IMR-90 (cell line): ENCODE results near the gene NT5E. TPM values are rescaled to one million over a fixed set of nuclear protein-coding genes. Genes with fewer than 3 reads are reported as not detected.

Experiments
- ATAC-seq: fragments of 200-7000 bp; cut with Tn5 transposase; 2 replicates; pipeline ENCODE4 v1.9.1; 2020; ENCODE audit warnings: low read depth, mild to moderate bottlenecking, moderate library complexity
- BruUV-seq: library from RNA; stranded (reverse); fragments of 400-500 nt; replicated peaks from 2 replicates; lab custom pipeline; 2021; lab: Mats Ljungman, UMichigan
- CTCF ChIA-PET: fragments of 300-600 bp; formaldehyde crosslinking; extraction: SDS; loops from one replicate; lab custom pipeline; 2021; ENCODE audit warnings: antibody characterized with exemption; lab: Yijun Ruan, JAX
- POLR2A ChIA-PET: fragments of 300-600 bp; sonication (Branson Sonifier 250); formaldehyde crosslinking; loops from one replicate; lab custom pipeline; 2022; ENCODE audit warnings: antibody characterized with exemption; ENCODE audit not compliant: unreplicated experiment; lab: Charles Lee
- DNase-seq: peaks from one replicate; pipeline ENCODE4 v3.0.0; 2013
- H2AFZ ChIP-seq: replicated peaks from 2 replicates; pipeline ENCODE3; 2013; ENCODE audit warnings: low read length, mild to moderate bottlenecking; ENCODE audit not compliant: poor library complexity
- H2AK5ac ChIP-seq: 2 replicates; pipeline ENCODE4 v1.6.1; 2013; ENCODE audit warnings: low read depth, low read length, inconsistent platforms
- H2AK9ac ChIP-seq: replicated peaks from 2 replicates; pipeline ENCODE3; 2013; ENCODE audit warnings: mild to moderate bottlenecking, low read depth, low read length, moderate library complexity; ENCODE audit not compliant: poor library complexity
- H2BK120ac ChIP-seq: 2 replicates; pipeline ENCODE4 v1.6.1; 2013; ENCODE audit warnings: low read depth, low read length, inconsistent platforms
- H2BK15ac ChIP-seq: 3 replicates; pipeline ENCODE4 v1.6.1; 2013; ENCODE audit warnings: low read depth, low read length, inconsistent platforms
- H2BK20ac ChIP-seq: 2 replicates; pipeline ENCODE4 v1.6.1; 2013; ENCODE audit warnings: low read depth, mild to moderate bottlenecking, inconsistent platforms, low read length, moderate library complexity
- H2BK5ac ChIP-seq: 2 replicates; pipeline ENCODE4 v1.6.1; 2013; ENCODE audit warnings: mild to moderate bottlenecking, low read depth, low read length, inconsistent platforms; ENCODE audit not compliant: poor library complexity, severe bottlenecking
- H3K14ac ChIP-seq: replicated peaks from 2 replicates; pipeline ENCODE4 v1.6.1; 2013; ENCODE audit warnings: low read depth, low read length, inconsistent platforms
- H3K18ac ChIP-seq: 2 replicates; pipeline ENCODE4 v1.6.1; 2013; ENCODE audit warnings: low read depth, low read length, control low read depth
- H3K23ac ChIP-seq: 2 replicates; pipeline ENCODE4 v1.6.1; 2013; ENCODE audit warnings: low read depth, low read length, inconsistent platforms
- H3K27ac ChIP-seq: 2 replicates; pipeline ENCODE4 v1.5.1; 2013; ENCODE audit warnings: mild to moderate bottlenecking, control low read depth, low read length; ENCODE audit not compliant: insufficient read depth
- H3K27me3 ChIP-seq: 2 replicates; pipeline ENCODE4 v1.6.1; 2013; ENCODE audit warnings: low read length; ENCODE audit not compliant: control insufficient read depth, insufficient read depth
- H3K36me3 ChIP-seq: 2 replicates; pipeline ENCODE4 v1.6.1; 2013; ENCODE audit warnings: low read length, mixed read lengths; ENCODE audit not compliant: control insufficient read depth, insufficient read depth
- H3K4ac ChIP-seq: 2 replicates; pipeline ENCODE4 v1.6.1; 2013; ENCODE audit warnings: low read depth, low read length, inconsistent platforms
- H3K4me1 ChIP-seq: 2 replicates; pipeline ENCODE4 v1.6.1; 2013; ENCODE audit warnings: low read length, mixed read lengths; ENCODE audit not compliant: control insufficient read depth, insufficient read depth
- H3K4me2 ChIP-seq: 2 replicates; pipeline ENCODE4 v1.6.1; 2013; ENCODE audit warnings: low read depth, mild to moderate bottlenecking, control low read depth, low read length, moderate library complexity
- H3K4me3 ChIP-seq: 2 replicates; pipeline ENCODE4 v1.5.1; 2013; ENCODE audit warnings: low read depth, mild to moderate bottlenecking, control low read depth, low read length, moderate library complexity; ENCODE audit not compliant: insufficient read depth
- H3K56ac ChIP-seq: 2 replicates; pipeline ENCODE4 v1.6.1; 2013; ENCODE audit warnings: low read length, inconsistent platforms; ENCODE audit not compliant: insufficient read depth; ENCODE audit errors: extremely low read depth
- H3K79me1 ChIP-seq, 2 experiments: 2 replicates each; pipeline ENCODE4 v1.6.1; 2013; ENCODE audit warnings: low read length in 2 of 2, inconsistent platforms in 1 of 2, low read depth in 1 of 2
- H3K9ac ChIP-seq: 2 replicates; pipeline ENCODE4 v1.6.1; 2013; ENCODE audit warnings: low read depth, low read length, control low read depth
- H3K9me1 ChIP-seq: 2 replicates; pipeline ENCODE4 v1.6.1; 2013; ENCODE audit warnings: low read length, inconsistent platforms; ENCODE audit not compliant: insufficient read depth
- H3K9me3 ChIP-seq: 2 replicates; pipeline ENCODE4 v1.6.1; 2013; ENCODE audit warnings: low read length; ENCODE audit not compliant: control insufficient read depth, insufficient read depth
- H4K20me1 ChIP-seq: 2 replicates; pipeline ENCODE4 v1.6.1; 2013; ENCODE audit warnings: low read length, inconsistent platforms; ENCODE audit not compliant: insufficient read depth
- H4K5ac ChIP-seq: 2 replicates; pipeline ENCODE4 v1.6.1; 2013; ENCODE audit warnings: mild to moderate bottlenecking, low read depth, low read length, control low read depth
- H4K8ac ChIP-seq, 2 experiments: 2 replicates each; pipeline ENCODE4 v1.6.1; 2013; ENCODE audit warnings: low read depth in 2 of 2, low read length in 2 of 2, control low read depth in 1 of 2, inconsistent platforms in 1 of 2
- H4K91ac ChIP-seq: 2 replicates; pipeline ENCODE4 v1.6.1; 2013; ENCODE audit warnings: low read depth, low read length, inconsistent platforms; ENCODE audit not compliant: insufficient read depth
- BHLHE40 ChIP-seq: fragments of 150-350 bp; IDR thresholded peaks from 2 replicates; pipeline ENCODE4 v1.6.1; 2016; ENCODE audit warnings: mild to moderate bottlenecking, low read depth, low read length
- CEBPB ChIP-seq: IDR thresholded peaks from 2 replicates; pipeline ENCODE4 v1.6.1; 2012; ENCODE audit warnings: low read depth, low read length, improper control_type of control experiment
- CHD1 ChIP-seq: IDR thresholded peaks from 2 replicates; pipeline ENCODE4 v1.6.1; 2012; ENCODE audit warnings: low read depth, low read length, improper control_type of control experiment
- FOS ChIP-seq: fragments of 150-350 bp; IDR thresholded peaks from 2 replicates; pipeline ENCODE4 v1.6.1; 2016; ENCODE audit warnings: low read depth, low read length
- MAFK ChIP-seq: IDR thresholded peaks from 2 replicates; pipeline ENCODE4 v1.6.1; 2012; ENCODE audit warnings: low read depth, low read length, improper control_type of control experiment
- MXI1 ChIP-seq: IDR thresholded peaks from 2 replicates; pipeline ENCODE4 v1.6.1; 2012; ENCODE audit warnings: low read depth, mild to moderate bottlenecking, low read length, moderate library complexity, borderline replicate concordance
- NFE2L2 ChIP-seq: fragments of 150-350 bp; IDR thresholded peaks from 2 replicates; pipeline ENCODE4 v1.6.1; 2016; ENCODE audit warnings: low read depth, mild to moderate bottlenecking, low read length
- POLR2A ChIP-seq: IDR thresholded peaks from 2 replicates; pipeline ENCODE4 v1.6.1; 2012; ENCODE audit warnings: mild to moderate bottlenecking, low read depth, low read length
- RAD21 ChIP-seq: IDR thresholded peaks from 2 replicates; pipeline ENCODE4 v1.6.1; 2012; ENCODE audit warnings: low read length, improper control_type of control experiment
- RCOR1 ChIP-seq: IDR thresholded peaks from 2 replicates; pipeline ENCODE4 v1.6.1; 2012; ENCODE audit warnings: mild to moderate bottlenecking, low read length, improper control_type of control experiment; ENCODE audit not compliant: insufficient replicate concordance
- RFX5 ChIP-seq: IDR thresholded peaks from 2 replicates; pipeline ENCODE4 v1.8.0; 2012; ENCODE audit warnings: low read depth, mild to moderate bottlenecking, low read length, moderate library complexity
- SMC3 ChIP-seq: fragments of 150-350 bp; IDR thresholded peaks from 2 replicates; pipeline ENCODE4 v1.6.1; 2016; ENCODE audit warnings: low read depth, mild to moderate bottlenecking, antibody characterized with exemption, low read length, moderate library complexity
- WGBS, 2 experiments: methylation state at CpG; one replicate each; pipeline versions ENCODE4 v1.1.5 to v1.1.7; 2013; ENCODE audit warnings: missing lambda C conversion rate in 2 of 2; ENCODE audit not compliant: insufficient read length in 1 of 2; ENCODE audit errors: extremely low coverage in 2 of 2; 5-methylcytosine and 5-hydroxymethylcytosine counted together
- dilution Hi-C: fragments of 300-500 bp; cut with HindIII; formaldehyde crosslinking; loops from one replicate; pipeline ENCODE4 v1.14.3; 2018; ENCODE audit warnings: low sequenced_read_pairs; ENCODE audit not compliant: unreplicated experiment
- in situ Hi-C: fragments of 300-500 bp; cut with MboI; formaldehyde crosslinking; loops from 3 replicates; pipeline ENCODE4 v1.14.3; 2019; ENCODE audit warnings: low sequenced_read_pairs, inconsistent platforms, mixed read lengths
- intact Hi-C: fragments of 100-400 bp; cut with micrococcal nuclease; formaldehyde crosslinking; loops from 2 replicates; pipeline ENCODE4 v1.10.0; 2022
- polyA plus RNA-seq, 3 experiments: library from polyadenylated mRNA; depleted of rRNA; stranded (reverse); fragments of >200 nt; gene quantifications; 2 replicates each; pipeline ENCODE4 v1.2.3, GENCODE V29; 2012; ENCODE audit warnings: low replicate concordance in 1 of 3
- total RNA-seq: library from RNA; depleted of rRNA; stranded (reverse); fragments of >200 nt; gene quantifications from 2 replicates; pipeline ENCODE4 v1.2.3, GENCODE V29; 2012
- TF ChIP-seq, protein P1 (sequence below): fragments of 150-350 bp; IDR thresholded peaks from 2 replicates; pipeline ENCODE4 v1.6.1; 2017; ENCODE audit warnings: mild to moderate bottlenecking, antibody characterized with exemption, low read length, low read depth
- TF ChIP-seq, protein P2 (sequence below): fragments of 150-350 bp; IDR thresholded peaks from 2 replicates; pipeline ENCODE4 v1.6.1; 2016; ENCODE audit warnings: low read depth, mild to moderate bottlenecking, low read length, moderate library complexity, borderline replicate concordance
- TF ChIP-seq, protein P3 (sequence below): conservative IDR thresholded peaks from 2 replicates; pipeline ENCODE4 v1.5.1; 2012; ENCODE audit warnings: mild to moderate bottlenecking, low read depth, low read length, improper control_type of control experiment

Gene NT5E
- total and polyA plus RNA-seq, 2 of the 4 experiments (the other 2 are of a cell fraction), result 153 to 280 TPM

DNA sequence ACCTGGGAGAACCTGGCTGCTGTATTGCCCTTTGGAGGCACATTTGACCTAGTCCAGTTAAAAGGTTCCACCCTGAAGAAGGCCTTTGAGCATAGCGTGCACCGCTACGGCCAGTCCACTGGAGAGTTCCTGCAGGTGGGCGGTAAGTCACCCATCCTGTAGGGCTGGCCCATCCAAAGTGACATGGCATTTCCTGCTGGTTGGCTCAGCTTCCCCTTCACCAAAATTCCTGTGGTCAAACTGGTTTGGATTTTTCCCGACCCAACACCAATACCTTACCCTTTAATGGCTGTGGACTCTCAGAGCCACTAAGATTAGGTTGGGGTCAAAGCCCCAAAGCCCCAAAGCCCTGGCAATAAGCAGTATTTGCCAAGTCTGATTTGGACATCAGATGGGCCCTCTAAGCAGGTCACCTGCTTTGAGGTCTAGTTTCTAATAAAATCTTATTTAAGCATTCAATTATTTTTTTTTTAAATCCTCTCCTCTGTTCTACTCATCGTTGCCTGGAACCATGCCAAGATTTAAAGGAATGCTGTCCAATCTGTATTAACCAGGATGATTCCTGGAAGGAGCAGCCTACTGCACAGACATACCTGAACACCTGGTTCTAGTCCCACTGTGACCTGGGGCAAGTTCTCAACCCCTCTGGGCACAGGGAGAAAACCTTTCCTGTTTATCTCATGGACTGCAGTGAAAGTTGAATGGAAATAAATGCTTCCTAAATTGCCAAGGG lies 40.8 kb downstream of the NT5E start:
- Histone ChIP-seq H3K9me1 (0 out of 2 replicates have a peak, but pooled peaks cover 15% of the 10 kb centered on the region), H3K23ac (no peak overlapping the region), H4K8ac (no peak overlapping the region), H3K27ac (no peak overlapping the region), H2AFZ (no peak overlapping the region), H3K4ac (no peak overlapping the region), H2BK5ac (no peak overlapping the region), H3K4me2 (no peak overlapping the region), H4K20me1 (no peaks in the 10 kb centered on the region), H3K14ac (0 out of 2 replicates have a peak overlapping the region, but pooled peaks have one; percentile 15), H3K9me3 (no peaks in the 10 kb centered on the region), H3K56ac (no peak overlapping the region), H4K5ac (no peak overlapping the region), H3K27me3 (no peaks in the 10 kb centered on the region), H2BK20ac (no peak overlapping the region), H3K36me3 (peaks cover 36% of the 10 kb centered on the region), H2AK9ac (no peak overlapping the region), H3K9ac (no peak overlapping the region), H3K18ac (no peak overlapping the region), H2BK120ac (no peak overlapping the region), H4K91ac (no peak overlapping the region), H2BK15ac (no peak overlapping the region), H3K4me1 (peaks cover 2% of the 10 kb centered on the region; the same call in 1 of the 2 replicates), H2AK5ac (no peak overlapping the region; the same call in 1 of the 2 replicates), H3K79me1 (peaks cover 9 to 15% of the 10 kb centered on the region in 2 experiments; a peak in 3 of 4 replicates), H3K4me3 (no peak overlapping the region)
- intact Hi-C loops, result no loop called here
- DNase-seq, result peak; percentile 26
- in situ Hi-C loops, result no loop called here
- no TSS peak for BruUV-seq
- dilution Hi-C loops, result no loop called here
- CTCF ChIA-PET, result no interaction called here
- WGBS, 2 experiments, result 47% methylated on average over 2 of the region's 6 CpGs; no CpG with 5 or more reads in 1 of the 2 experiments
- no peak for ATAC-seq
- POLR2A ChIA-PET, result no interaction called here
- no peak for TF ChIP-seq CEBPB
- TF ChIP-seq RCOR1, result no peak
- no peak for TF ChIP-seq CHD1
- TF ChIP-seq MXI1, result no peak
- TF ChIP-seq, protein P1, sequence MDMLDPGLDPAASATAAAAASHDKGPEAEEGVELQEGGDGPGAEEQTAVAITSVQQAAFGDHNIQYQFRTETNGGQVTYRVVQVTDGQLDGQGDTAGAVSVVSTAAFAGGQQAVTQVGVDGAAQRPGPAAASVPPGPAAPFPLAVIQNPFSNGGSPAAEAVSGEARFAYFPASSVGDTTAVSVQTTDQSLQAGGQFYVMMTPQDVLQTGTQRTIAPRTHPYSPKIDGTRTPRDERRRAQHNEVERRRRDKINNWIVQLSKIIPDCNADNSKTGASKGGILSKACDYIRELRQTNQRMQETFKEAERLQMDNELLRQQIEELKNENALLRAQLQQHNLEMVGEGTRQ, result no peak
- TF ChIP-seq RAD21, result no peak
- TF ChIP-seq, protein P2, sequence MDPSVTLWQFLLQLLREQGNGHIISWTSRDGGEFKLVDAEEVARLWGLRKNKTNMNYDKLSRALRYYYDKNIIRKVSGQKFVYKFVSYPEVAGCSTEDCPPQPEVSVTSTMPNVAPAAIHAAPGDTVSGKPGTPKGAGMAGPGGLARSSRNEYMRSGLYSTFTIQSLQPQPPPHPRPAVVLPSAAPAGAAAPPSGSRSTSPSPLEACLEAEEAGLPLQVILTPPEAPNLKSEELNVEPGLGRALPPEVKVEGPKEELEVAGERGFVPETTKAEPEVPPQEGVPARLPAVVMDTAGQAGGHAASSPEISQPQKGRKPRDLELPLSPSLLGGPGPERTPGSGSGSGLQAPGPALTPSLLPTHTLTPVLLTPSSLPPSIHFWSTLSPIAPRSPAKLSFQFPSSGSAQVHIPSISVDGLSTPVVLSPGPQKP, result no peak
- no peak for TF ChIP-seq BHLHE40
- TF ChIP-seq, protein P3, sequence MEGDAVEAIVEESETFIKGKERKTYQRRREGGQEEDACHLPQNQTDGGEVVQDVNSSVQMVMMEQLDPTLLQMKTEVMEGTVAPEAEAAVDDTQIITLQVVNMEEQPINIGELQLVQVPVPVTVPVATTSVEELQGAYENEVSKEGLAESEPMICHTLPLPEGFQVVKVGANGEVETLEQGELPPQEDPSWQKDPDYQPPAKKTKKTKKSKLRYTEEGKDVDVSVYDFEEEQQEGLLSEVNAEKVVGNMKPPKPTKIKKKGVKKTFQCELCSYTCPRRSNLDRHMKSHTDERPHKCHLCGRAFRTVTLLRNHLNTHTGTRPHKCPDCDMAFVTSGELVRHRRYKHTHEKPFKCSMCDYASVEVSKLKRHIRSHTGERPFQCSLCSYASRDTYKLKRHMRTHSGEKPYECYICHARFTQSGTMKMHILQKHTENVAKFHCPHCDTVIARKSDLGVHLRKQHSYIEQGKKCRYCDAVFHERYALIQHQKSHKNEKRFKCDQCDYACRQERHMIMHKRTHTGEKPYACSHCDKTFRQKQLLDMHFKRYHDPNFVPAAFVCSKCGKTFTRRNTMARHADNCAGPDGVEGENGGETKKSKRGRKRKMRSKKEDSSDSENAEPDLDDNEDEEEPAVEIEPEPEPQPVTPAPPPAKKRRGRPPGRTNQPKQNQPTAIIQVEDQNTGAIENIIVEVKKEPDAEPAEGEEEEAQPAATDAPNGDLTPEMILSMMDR, result no peak
- TF ChIP-seq SMC3, result no peak
- no peak for TF ChIP-seq MAFK
- TF ChIP-seq RFX5, result no peak
- no peak for TF ChIP-seq FOS
- TF ChIP-seq POLR2A, result no peak
- TF ChIP-seq NFE2L2, result no peak
